UCSD-AML1 (cell line): ENCODE measurements around the gene ORC4.
"Not testable (repeated sequence)": the region's sequence is repeated elsewhere in the genome, so short reads cannot be mapped to it uniquely, and the experiment has no call there.

ENCODE experiments used
- DNase-seq: peaks from one replicate; lab custom pipeline; 2025; ENCODE audit not compliant: unreplicated experiment; lab: John Stamatoyannopoulos, UW

The ORC4 gene

DNA sequence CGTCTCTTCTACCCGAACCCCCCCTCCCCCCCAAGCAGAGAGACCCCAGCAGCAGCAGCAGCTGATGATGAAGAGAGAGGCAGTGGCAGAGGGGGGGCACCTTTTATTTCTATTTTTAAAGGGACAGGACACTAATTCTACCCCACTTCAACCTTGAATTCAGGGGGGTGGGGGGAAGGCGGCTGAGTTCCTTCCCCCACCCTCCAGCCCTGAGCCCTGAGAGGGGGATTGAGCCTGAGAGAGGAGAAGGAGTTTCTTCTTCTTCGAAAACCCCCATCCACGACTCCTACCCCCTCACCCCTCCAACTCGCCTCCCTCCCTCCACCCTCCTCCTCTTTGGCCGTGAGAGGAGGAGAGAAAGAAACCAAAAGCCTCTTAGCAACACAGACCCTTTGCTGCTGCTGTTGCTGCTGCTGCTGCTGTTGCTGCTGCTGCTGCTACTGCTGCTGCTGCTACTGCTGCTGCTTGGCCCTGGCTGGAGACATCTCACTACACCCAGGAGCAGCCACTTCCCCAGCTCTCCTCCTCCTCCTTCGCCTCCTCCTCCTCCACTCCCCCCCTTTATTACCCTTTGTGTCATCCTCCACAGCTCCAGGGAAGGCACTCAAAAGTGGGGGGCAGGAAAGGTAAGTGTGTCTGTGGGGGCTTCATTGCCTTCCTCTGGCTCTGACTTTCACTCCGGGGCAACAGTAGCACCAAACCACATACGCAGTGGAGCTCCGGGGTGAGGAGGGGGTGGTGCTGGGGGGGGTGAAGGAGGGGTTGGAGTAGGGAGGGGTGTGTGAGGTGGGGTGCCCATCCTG is 723 bp upstream of the ORC4 start, which contains the start of gene MBD5:
MBD5 (plus strand) TSS at position 33 of the 803 bp plus-strand sequence.
- peak; percentile 77 for DNase-seq

GRCh38 chr2:148014616-148015015 is 5.9 kb downstream of the ORC4 start:
- DNase-seq = no peak

- DNase-seq = no peak
Observed at GRCh38 chr2:148013876-148014275, 6.7 kb downstream of the ORC4 start.

DNA sequence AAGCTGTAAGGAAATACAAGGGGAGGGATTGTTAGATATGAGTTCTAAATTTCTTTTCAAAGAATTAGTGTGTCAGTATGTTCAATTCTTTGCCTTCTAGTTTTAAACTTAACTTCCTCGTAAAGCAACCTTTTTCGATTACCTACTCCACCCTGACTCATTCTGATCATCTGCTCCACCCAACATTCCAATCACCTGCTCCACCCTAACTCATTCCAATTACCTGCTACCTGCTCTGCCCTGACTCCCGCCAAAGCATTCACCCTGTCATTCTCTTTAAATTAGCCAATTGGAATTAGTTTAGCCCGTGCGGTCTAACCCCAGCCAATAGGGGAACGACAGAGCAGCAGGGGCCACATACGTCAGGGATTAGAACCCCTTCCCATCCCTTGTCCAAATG is 12.1 kb downstream of the ORC4 start:
- not testable (repeated sequence) for DNase-seq

GRCh38 chr2:148007219-148007900 is 13.2 kb downstream of the ORC4 start:
- no peak for DNase-seq

GRCh38 chr2:148006249-148007007 is 14.1 kb downstream of the ORC4 start:
- no peak for DNase-seq

DNA sequence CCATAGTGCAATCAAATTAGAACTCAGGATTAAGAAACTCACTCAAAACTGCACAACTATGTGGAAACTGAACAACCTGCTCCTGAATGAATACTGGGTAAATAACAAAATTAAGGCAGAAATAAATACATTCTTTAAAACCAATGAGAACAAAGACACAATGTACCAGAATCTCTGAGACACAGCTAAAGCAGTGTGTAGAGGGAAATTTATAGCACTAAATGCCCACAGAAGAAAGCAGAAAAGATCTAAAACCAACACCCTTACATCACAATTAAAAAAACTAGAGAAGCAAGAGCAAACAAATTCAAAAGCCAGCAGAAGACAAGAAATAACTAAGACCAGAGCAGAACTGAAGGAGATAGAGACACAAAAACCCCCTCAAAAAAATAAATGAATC is 18.1 kb downstream of the ORC4 start:
- DNase-seq = not testable (repeated sequence)

- DNase-seq = no peak
Observed at GRCh38 chr2:148000095-148000494, 20.4 kb downstream of the ORC4 start.

DNA sequence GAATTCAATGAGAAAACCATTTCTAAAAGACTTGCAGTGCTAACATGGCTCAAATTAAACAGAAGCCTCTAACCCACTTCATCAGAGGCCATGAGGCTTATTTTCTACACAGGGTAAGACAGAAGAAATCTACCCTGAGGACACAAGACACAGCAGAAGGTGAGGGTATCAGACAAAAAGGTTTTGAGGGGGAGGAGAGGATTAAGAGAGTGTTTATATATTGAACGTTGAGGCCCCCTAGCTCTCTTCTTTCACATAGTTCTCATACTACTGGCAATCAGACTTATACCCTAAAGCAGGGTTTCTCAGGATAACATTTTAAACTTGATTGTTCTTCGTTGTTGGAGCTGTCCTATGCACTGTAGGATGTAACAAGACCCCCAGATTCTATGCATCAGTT is 21.4 kb downstream of the ORC4 start:
- no peak for DNase-seq

GRCh38 chr2:147998203-147998602 is 22.3 kb downstream of the ORC4 start:
- DNase-seq = no peak

DNA sequence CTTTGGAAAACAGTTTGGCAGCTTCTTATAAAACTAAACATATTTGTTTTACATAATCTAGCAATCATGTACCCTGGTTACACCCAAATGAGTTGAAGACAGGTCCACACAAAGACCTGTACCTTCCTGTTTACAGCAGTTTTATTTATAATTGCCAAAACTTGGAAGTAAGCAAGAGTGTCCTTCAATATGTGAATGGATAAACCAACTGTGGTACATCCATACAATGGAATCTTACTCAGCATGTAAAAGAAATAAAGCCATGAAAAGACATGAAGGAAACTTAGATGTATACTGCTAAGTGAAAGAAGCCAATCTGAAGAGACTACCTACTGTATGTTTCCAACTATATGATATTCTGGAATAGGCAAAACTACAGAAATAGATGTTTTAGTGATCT is 23.7 kb downstream of the ORC4 start:
- no peak for DNase-seq

DNA sequence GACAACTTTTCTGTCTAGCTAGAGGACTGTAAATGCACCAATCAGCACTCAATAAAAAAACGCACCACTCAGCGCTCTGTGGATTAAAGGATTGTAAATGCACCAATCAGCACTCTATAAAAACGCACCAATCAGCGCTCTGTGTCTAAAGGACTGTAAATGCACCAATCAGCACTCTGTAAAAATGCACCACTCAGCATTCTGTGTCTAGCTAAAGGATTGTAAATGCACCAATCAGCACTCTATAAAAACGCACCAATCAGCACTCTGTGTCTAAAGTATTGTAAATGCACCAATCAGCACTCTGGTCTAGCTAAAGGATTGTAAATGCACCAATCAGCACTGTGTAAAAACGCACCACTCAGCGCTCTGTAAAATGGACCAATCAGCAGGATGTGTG is 25.6 kb downstream of the ORC4 start:
- DNase-seq = not testable (repeated sequence)

- DNase-seq = no peak
Observed at GRCh38 chr2:147989809-147990403, 30.6 kb downstream of the ORC4 start.

DNA sequence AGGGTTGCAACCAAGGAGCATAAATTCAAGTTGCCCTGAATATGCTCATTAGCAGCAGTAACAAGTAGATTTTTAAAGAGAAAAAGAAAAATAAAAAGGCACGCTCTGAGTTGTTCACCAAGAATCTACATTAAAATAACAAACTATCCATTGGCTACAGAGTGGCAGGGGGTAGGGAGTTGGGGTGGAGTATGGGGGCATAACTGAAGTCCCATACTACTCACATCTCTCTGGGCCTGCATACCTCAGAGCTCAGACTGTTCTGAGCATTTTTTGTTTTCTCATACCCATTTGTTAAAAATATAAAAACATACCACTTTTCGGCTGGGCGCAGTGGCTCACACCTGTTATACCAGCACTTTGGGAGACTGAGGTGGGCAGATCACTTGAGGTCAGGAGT is 31.4 kb downstream of the ORC4 start:
- DNase-seq = no peak

DNA sequence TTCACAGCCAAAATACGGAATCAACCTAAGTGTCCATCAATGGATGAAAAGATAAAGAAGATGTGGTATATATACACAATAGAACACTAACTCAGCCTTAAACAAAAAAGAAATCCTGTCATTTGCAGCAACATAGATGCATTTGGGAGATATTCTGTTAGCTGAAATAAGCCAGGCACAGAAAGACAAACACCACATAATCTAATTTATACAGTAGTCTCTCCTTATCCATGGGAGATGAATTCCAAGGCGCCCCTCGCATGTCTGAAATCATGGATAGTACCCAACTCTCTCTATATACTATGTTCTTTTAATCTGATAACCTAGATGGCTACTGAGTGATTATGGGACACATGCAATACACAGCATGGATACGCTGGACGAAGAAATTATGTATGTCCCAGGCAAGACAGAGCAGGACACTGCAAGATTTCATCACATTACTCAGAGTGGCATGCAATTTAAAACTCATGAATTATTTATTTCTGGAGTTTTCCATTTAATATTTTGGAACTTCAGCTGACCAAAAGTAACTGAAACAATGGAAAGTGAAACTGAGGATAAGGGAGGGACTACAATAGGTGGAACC is 39.5 kb downstream of the ORC4 start:
- DNase-seq = no peak

GRCh38 chr2:147977679-147978078 is 42.9 kb downstream of the ORC4 start:
- no peak for DNase-seq

DNA sequence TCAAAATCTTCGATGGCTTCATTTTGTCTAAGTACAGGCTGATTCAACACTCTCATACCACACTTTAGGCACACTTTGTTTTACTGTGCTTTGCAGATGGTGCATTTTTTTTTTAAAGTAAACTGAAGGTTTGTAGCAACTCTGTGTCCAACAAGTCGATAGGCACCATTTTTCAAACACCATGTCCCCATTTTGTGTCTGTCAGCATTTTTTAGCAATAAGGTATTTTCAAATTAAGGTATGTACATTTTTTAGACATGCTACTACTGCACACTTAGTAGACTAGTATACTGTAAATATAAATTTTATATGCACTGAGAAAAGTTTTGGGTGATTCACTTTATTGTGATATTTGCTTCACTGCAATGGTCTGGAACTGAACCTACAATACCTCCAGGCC is 44.4 kb downstream of the ORC4 start:
- no peak for DNase-seq

DNA sequence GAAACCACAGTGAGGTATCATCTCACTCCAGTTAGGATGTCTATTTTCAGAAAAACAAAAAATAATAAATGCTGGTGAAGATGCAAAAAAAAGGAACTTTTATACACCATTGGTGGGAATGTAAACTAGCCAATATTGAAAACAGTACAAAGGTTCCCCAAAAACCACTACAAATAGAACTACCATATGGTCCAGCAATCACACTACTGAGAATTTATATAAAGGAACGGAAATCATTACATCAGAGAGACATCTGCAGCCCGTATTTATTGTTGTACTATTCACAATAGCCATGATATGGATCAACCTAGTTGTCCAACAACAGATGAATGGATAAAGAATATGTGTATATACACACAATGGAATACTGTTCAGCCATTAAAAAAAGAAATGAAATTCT is 52.0 kb downstream of the ORC4 start:
- no peak for DNase-seq

- DNase-seq = no peak
Observed at GRCh38 chr2:147952118-147952517, 68.4 kb downstream of the ORC4 start.

DNA sequence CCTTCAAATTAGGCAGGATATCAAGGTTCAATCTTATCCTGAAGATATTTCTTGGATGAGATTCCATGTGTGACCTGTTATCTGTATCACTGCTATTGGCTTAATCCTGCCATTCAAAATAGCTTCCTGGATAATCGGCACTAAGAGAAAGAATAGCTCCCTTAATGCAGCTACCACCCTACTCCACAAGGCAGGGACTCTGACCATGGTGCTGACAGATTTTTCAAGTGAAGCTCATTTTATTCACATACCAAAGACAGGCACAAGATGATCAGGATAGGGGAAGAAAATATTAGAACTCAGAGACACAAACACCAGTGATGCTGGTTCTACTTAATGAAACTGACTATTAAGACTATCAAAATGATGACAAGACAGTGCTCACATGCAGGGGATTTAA is 74.9 kb downstream of the ORC4 start:
- DNase-seq = no peak

DNA sequence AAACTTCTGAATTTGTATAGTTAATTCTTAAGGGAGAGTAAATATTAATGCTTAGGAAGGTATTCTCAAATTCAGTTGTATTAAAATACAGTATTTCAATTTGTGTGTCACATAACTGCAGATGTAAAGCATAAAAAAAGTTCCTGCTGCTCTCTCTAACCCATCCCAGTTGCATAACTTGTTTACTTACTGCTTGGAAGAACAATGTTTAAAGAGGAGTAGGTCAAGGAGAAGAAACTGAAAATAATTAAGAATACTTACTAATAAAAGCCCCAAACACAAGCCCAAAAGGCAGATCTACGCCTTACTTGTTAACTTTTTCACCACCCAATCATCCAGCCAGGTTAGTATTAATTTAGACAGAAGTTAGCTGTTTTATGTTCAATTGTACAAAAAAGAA is 81.2 kb downstream of the ORC4 start:
- DNase-seq = no peak
